ENCODE measurements around the gene TMEFF2. TPM values are rescaled to one million over a fixed set of nuclear protein-coding genes. Genes with fewer than 3 reads are reported as not detected.

Gene TMEFF2
- total and polyA plus RNA-seq, 2 experiments from 2014 or later = 1.7 to 2.2 TPM

GRCh38 chr2:191983591-191983990, 211.1 kb downstream of the TMEFF2 start (continued):
- TF ChIP-seq, protein P1, sequence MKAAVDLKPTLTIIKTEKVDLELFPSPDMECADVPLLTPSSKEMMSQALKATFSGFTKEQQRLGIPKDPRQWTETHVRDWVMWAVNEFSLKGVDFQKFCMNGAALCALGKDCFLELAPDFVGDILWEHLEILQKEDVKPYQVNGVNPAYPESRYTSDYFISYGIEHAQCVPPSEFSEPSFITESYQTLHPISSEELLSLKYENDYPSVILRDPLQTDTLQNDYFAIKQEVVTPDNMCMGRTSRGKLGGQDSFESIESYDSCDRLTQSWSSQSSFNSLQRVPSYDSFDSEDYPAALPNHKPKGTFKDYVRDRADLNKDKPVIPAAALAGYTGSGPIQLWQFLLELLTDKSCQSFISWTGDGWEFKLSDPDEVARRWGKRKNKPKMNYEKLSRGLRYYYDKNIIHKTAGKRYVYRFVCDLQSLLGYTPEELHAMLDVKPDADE (IDR thresholded peaks at IDR 0.05) = no peak
- TF ChIP-seq CREB1 (CRISPR knock-in tag; IDR thresholded peaks at IDR 0.05; ENCODE audit: low read depth) (no peak), STAT1 (IDR thresholded peaks at IDR 0.05; ENCODE audit: unreplicated experiment) (no peak), POLR2AphosphoS5 (IDR thresholded peaks at IDR 0.05; ENCODE audit: low read depth) (no peak), EZH2 (IDR thresholded peaks at IDR 0.05; ENCODE audit: low read depth, unreplicated experiment) (no peak), JUNB (IDR thresholded peaks at IDR 0.05; ENCODE audit: unreplicated experiment) (no peak), ZNF331 (CRISPR knock-in tag; IDR thresholded peaks at IDR 0.05; ENCODE audit: low read depth) (no peak)

- Mint-ChIP-seq H3K4me3 (no peak overlapping the region), H3K9me3 (no peaks in the 10 kb centered on the region), H3K27ac (no peak overlapping the region), H3K36me3 (ENCODE audit: low read depth) (no peaks in the 10 kb centered on the region), H3K4me1 (peaks cover 30% of the 10 kb centered on the region), H3K27me3 (ENCODE audit: insufficient read depth, low read depth, poor library complexity) (no peaks in the 10 kb centered on the region)
- Histone ChIP-seq H3K27me3 (ENCODE audit: insufficient read depth) (no peaks in the 10 kb centered on the region), H3K4me1 (ENCODE audit: insufficient read depth) (peaks cover 31% of the 10 kb centered on the region), H3K4me3 (no peak overlapping the region), H4K20me1 (replicated peaks; ENCODE audit: insufficient read depth) (no peaks in the 10 kb centered on the region), H3K36me3 (ENCODE audit: insufficient read depth) (no peaks in the 10 kb centered on the region), H3K9me2 (ENCODE audit: insufficient read depth) (no peaks in the 10 kb centered on the region), H2AFZ (no peak overlapping the region), H3F3A (replicated peaks; ENCODE audit: low read depth) (no peaks in the 10 kb centered on the region), H3K4me2 (no peak overlapping the region), H3K79me2 (replicated peaks; ENCODE audit: insufficient read depth) (no peaks in the 10 kb centered on the region), H3K27ac (ENCODE audit: low read depth) (no peak overlapping the region)
- ATAC-seq (no peak), DNase-seq (ENCODE audit: low spot score) (no peak)
- TF ChIP-seq, protein P2, sequence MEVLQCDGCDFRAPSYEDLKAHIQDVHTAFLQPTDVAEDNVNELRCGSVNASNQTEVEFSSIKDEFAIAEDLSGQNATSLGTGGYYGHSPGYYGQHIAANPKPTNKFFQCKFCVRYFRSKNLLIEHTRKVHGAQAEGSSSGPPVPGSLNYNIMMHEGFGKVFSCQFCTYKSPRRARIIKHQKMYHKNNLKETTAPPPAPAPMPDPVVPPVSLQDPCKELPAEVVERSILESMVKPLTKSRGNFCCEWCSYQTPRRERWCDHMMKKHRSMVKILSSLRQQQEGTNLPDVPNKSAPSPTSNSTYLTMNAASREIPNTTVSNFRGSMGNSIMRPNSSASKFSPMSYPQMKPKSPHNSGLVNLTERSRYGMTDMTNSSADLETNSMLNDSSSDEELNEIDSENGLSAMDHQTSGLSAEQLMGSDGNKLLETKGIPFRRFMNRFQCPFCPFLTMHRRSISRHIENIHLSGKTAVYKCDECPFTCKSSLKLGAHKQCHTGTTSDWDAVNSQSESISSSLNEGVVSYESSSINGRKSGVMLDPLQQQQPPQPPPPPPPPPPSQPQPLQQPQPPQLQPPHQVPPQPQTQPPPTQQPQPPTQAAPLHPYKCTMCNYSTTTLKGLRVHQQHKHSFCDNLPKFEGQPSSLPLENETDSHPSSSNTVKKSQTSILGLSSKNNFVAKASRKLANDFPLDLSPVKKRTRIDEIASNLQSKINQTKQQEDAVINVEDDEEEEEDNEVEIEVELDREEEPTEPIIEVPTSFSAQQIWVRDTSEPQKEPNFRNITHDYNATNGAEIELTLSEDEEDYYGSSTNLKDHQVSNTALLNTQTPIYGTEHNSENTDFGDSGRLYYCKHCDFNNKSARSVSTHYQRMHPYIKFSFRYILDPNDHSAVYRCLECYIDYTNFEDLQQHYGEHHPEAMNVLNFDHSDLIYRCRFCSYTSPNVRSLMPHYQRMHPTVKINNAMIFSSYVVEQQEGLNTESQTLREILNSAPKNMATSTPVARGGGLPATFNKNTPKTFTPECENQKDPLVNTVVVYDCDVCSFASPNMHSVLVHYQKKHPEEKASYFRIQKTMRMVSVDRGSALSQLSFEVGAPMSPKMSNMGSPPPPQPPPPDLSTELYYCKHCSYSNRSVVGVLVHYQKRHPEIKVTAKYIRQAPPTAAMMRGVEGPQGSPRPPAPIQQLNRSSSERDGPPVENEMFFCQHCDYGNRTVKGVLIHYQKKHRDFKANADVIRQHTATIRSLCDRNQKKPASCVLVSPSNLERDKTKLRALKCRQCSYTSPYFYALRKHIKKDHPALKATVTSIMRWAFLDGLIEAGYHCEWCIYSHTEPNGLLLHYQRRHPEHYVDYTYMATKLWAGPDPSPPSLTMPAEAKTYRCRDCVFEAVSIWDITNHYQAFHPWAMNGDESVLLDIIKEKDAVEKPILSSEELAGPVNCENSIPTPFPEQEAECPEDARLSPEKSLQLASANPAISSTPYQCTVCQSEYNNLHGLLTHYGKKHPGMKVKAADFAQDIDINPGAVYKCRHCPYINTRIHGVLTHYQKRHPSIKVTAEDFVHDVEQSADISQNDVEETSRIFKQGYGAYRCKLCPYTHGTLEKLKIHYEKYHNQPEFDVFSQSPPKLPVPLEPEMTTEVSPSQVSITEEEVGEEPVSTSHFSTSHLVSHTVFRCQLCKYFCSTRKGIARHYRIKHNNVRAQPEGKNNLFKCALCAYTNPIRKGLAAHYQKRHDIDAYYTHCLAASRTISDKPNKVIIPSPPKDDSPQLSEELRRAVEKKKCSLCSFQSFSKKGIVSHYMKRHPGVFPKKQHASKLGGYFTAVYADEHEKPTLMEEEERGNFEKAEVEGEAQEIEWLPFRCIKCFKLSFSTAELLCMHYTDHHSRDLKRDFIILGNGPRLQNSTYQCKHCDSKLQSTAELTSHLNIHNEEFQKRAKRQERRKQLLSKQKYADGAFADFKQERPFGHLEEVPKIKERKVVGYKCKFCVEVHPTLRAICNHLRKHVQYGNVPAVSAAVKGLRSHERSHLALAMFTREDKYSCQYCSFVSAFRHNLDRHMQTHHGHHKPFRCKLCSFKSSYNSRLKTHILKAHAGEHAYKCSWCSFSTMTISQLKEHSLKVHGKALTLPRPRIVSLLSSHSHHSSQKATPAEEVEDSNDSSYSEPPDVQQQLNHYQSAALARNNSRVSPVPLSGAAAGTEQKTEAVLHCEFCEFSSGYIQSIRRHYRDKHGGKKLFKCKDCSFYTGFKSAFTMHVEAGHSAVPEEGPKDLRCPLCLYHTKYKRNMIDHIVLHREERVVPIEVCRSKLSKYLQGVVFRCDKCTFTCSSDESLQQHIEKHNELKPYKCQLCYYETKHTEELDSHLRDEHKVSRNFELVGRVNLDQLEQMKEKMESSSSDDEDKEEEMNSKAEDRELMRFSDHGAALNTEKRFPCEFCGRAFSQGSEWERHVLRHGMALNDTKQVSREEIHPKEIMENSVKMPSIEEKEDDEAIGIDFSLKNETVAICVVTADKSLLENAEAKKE (CRISPR knock-in tag; IDR thresholded peaks at IDR 0.05) = no peak
- TF ChIP-seq JUNB (IDR thresholded peaks at IDR 0.05; ENCODE audit: unreplicated experiment) = no peak
- TF ChIP-seq ZNF331 (CRISPR knock-in tag; IDR thresholded peaks at IDR 0.05; ENCODE audit: low read depth) = no peak
- TF ChIP-seq POLR2AphosphoS5 (IDR thresholded peaks at IDR 0.05; ENCODE audit: low read depth) = no peak
- no peak for TF ChIP-seq ZNF114 (CRISPR knock-in tag; IDR thresholded peaks at IDR 0.05)
Measured at GRCh38 chr2:191983186-191983585, 211.5 kb downstream of the TMEFF2 start.
